ENCODE measurements around the gene SLX4IP. TPM values are rescaled to one million over a fixed set of nuclear protein-coding genes. Genes with fewer than 3 reads are reported as not detected.
"Not testable (repeated sequence)": the region's sequence is repeated elsewhere in the genome, so short reads cannot be mapped to it uniquely, and the experiment has no call there.

Gene SLX4IP
- total RNA-seq, 1 donor from 2014 or later, result 8.6 TPM

DNA sequence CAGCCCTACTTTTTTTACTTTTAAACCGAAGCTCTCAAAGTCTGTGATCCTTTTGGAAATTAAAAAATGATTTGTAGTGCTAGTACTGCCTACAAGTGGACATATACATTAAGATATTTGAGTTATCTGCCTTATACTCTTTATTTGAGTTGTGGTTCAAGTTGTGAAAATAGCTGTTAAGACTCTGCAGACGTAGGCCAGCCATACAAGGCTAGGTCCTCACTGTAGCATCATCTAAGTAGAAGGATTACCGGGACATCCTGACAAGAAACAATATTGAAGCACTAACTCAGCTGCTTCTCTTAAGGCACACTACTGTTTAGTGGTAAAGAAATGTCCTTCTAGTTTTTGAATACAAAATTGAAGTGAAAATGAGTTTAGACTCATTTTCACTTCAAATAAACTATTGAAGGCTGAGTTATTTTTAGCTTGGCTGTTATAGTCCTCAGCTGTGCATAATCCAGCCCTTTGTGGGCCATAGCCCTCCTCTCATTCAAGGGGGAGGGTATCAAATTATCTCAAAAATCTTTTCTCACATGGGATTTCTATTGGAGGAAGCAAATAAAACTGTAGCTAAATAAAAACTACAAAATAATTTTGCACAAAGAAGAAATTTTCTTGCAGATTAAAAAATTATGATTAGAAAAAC, 170.6 kb downstream of the SLX4IP start:
- TF ChIP-seq, protein P1, sequence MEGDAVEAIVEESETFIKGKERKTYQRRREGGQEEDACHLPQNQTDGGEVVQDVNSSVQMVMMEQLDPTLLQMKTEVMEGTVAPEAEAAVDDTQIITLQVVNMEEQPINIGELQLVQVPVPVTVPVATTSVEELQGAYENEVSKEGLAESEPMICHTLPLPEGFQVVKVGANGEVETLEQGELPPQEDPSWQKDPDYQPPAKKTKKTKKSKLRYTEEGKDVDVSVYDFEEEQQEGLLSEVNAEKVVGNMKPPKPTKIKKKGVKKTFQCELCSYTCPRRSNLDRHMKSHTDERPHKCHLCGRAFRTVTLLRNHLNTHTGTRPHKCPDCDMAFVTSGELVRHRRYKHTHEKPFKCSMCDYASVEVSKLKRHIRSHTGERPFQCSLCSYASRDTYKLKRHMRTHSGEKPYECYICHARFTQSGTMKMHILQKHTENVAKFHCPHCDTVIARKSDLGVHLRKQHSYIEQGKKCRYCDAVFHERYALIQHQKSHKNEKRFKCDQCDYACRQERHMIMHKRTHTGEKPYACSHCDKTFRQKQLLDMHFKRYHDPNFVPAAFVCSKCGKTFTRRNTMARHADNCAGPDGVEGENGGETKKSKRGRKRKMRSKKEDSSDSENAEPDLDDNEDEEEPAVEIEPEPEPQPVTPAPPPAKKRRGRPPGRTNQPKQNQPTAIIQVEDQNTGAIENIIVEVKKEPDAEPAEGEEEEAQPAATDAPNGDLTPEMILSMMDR (IDR thresholded peaks at IDR 0.05), result no peak
- no peak for ATAC-seq (ENCODE audit: low read depth)
- POLR2A ChIA-PET, result no interaction called here
- H3K4me3 Mint-ChIP-seq, result no peak overlapping the region
- CTCF ChIA-PET, result no interaction called here
- no peaks in the 10 kb centered on the region for H3K4me1 Mint-ChIP-seq
- H3K9me3 Mint-ChIP-seq, result no peaks in the 10 kb centered on the region
- DNase-seq, result no peak
- H3K27ac Mint-ChIP-seq, result no peak overlapping the region
- H3K27me3 Mint-ChIP-seq, result no peaks in the 10 kb centered on the region
- peaks cover 56% of the 10 kb centered on the region for H3K36me3 Mint-ChIP-seq (ENCODE audit: low read depth)
- intact Hi-C loops (cut with micrococcal nuclease), result no loop called here

GRCh38 chr20:10609276-10609675, 174.2 kb downstream of the SLX4IP start:
- TF ChIP-seq, protein P1 (IDR thresholded peaks at IDR 0.05), result no peak
- CTCF ChIA-PET, result no interaction called here

GRCh38 chr20:10609770-10610169, 174.7 kb downstream of the SLX4IP start:
- ATAC-seq (ENCODE audit: low read depth) (no peak), DNase-seq (no peak)
- H3K27me3 Mint-ChIP-seq, result no peaks in the 10 kb centered on the region
- H3K4me1 Mint-ChIP-seq, result no peaks in the 10 kb centered on the region
- H3K4me3 Mint-ChIP-seq, result no peak overlapping the region
- TF ChIP-seq, protein P1 (IDR thresholded peaks at IDR 0.05), result no peak
- H3K27ac Mint-ChIP-seq, result no peak overlapping the region
- POLR2A ChIA-PET, result no interaction called here
- no peaks in the 10 kb centered on the region for H3K9me3 Mint-ChIP-seq
- intact Hi-C loops (cut with micrococcal nuclease), result no loop called here
- CTCF ChIA-PET, result no interaction called here
- peaks cover 41% of the 10 kb centered on the region for H3K36me3 Mint-ChIP-seq (ENCODE audit: low read depth)

More at GRCh38 chr20:10609276-10609675, 174.2 kb downstream of the SLX4IP start:
- H3K4me1 Mint-ChIP-seq, result no peaks in the 10 kb centered on the region
- no peak for ATAC-seq (ENCODE audit: low read depth)
- H3K27ac Mint-ChIP-seq, result no peak overlapping the region
- intact Hi-C loops (cut with micrococcal nuclease), result no loop called here
- H3K9me3 Mint-ChIP-seq, result no peaks in the 10 kb centered on the region
- no peak for DNase-seq
- H3K36me3 Mint-ChIP-seq (ENCODE audit: low read depth), result peaks cover 39% of the 10 kb centered on the region
- POLR2A ChIA-PET, result no interaction called here
- H3K4me3 Mint-ChIP-seq, result no peak overlapping the region
- no peaks in the 10 kb centered on the region for H3K27me3 Mint-ChIP-seq

GRCh38 chr20:10610251-10610650, 175.1 kb downstream of the SLX4IP start:
- H3K9me3 Mint-ChIP-seq, result no peaks in the 10 kb centered on the region
- no peak overlapping the region for H3K4me3 Mint-ChIP-seq
- ChIA-PET CTCF (no interaction called here), POLR2A (no interaction called here)
- no peaks in the 10 kb centered on the region for H3K4me1 Mint-ChIP-seq
- no peaks in the 10 kb centered on the region for H3K27me3 Mint-ChIP-seq
- intact Hi-C loops (cut with micrococcal nuclease), result no loop called here
- TF ChIP-seq, protein P1 (IDR thresholded peaks at IDR 0.05), result no peak
- no peak overlapping the region for H3K27ac Mint-ChIP-seq
- DNase-seq, result no peak
- ATAC-seq (ENCODE audit: low read depth), result no peak
- peaks cover 43% of the 10 kb centered on the region for H3K36me3 Mint-ChIP-seq (ENCODE audit: low read depth)

DNA sequence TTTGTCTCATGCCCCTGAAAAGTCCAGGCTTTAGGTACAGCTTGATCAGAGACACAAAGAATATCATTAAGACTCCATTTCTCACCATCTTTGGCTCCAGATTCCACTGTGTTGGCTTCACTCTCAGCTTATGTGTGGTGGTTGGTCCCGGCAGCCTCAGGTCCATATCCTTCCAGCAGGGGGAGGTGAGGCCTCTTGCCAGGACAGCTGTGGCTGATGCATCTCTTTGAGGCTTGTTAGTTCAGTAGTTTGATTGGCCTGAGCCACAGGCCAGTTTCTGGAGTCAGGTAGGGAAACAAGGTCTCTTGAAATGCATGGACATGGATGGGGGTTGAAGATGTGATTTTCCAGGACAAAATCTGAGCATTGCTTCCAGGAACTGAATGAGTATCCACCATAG, 176.3 kb downstream of the SLX4IP start:
- Mint-ChIP-seq H3K4me3 (no peak overlapping the region), H3K4me1 (no peaks in the 10 kb centered on the region), H3K36me3 (ENCODE audit: low read depth) (peaks cover 42% of the 10 kb centered on the region), H3K9me3 (no peaks in the 10 kb centered on the region), H3K27me3 (no peaks in the 10 kb centered on the region), H3K27ac (no peak overlapping the region)
- TF ChIP-seq, protein P1 (IDR thresholded peaks at IDR 0.05), result no peak
- CTCF ChIA-PET, result no interaction called here
- POLR2A ChIA-PET, result no interaction called here
- intact Hi-C loops (cut with micrococcal nuclease), result no loop called here
- no peak for ATAC-seq (ENCODE audit: low read depth)
- no peak for DNase-seq

- H3K4me1 Mint-ChIP-seq; H3K27ac Mint-ChIP-seq; POLR2A ChIA-PET; CTCF ChIA-PET; ATAC-seq (ENCODE audit: low read depth); H3K4me3 Mint-ChIP-seq; H3K9me3 Mint-ChIP-seq; DNase-seq; intact Hi-C loops (cut with micrococcal nuclease); H3K27me3 Mint-ChIP-seq: not testable (repeated sequence)
- peaks cover 32% of the 10 kb centered on the region for H3K36me3 Mint-ChIP-seq (ENCODE audit: low read depth)
Measured at GRCh38 chr20:10613426-10613825, 178.3 kb downstream of the SLX4IP start.

Measured in activated B cell treated with CpG ODN at 0.5 μM for 24 hours (primary cell).